GM23338 (cell line): ENCODE measurements around the gene HMCN2. TPM values are rescaled to one million over a fixed set of nuclear protein-coding genes. Genes with fewer than 3 reads are reported as not detected.

Experiments used
- ATAC-seq: fragments of 200-7000 bp; cut with Tn5 transposase; 3 replicates; pipeline ENCODE4 v1.9.1; 2020
- DNase-seq: peaks from one replicate; pipeline ENCODE4 v3.0.0-alpha.2; 2015; ENCODE audit warnings: low spot score
- H2AFZ ChIP-seq: fragments of 200-600 bp; sonication (generic); 2 replicates; pipeline ENCODE4 v1.8.0; 2016; ENCODE audit warnings: antibody characterized with exemption, mild to moderate bottlenecking, moderate library complexity
- H3F3A ChIP-seq: fragments of 200-600 bp; sonication (generic); replicated peaks from 2 replicates; pipeline ENCODE4 v1.8.0; 2017; ENCODE audit warnings: antibody characterized with exemption, mixed run types, low read depth
- H3K27ac ChIP-seq: fragments of 200-600 bp; sonication (generic); 2 replicates; pipeline ENCODE4 v1.6.1; 2016; ENCODE audit warnings: low read depth
- H3K27me3 ChIP-seq: fragments of 200-600 bp; sonication (generic); 2 replicates; pipeline ENCODE4 v1.8.0; 2016; ENCODE audit warnings: mild to moderate bottlenecking, mixed run types, moderate library complexity; ENCODE audit not compliant: insufficient read depth
- H3K36me3 ChIP-seq: fragments of 200-600 bp; sonication (generic); 2 replicates; pipeline ENCODE4 v1.8.0; 2016; ENCODE audit warnings: mild to moderate bottlenecking; ENCODE audit not compliant: insufficient read depth
- H3K4me1 ChIP-seq: fragments of 200-600 bp; sonication (generic); 2 replicates; pipeline ENCODE4 v1.8.0; 2016; ENCODE audit warnings: mild to moderate bottlenecking, moderate library complexity; ENCODE audit not compliant: insufficient read depth
- H3K4me2 ChIP-seq: fragments of 200-600 bp; sonication (generic); 2 replicates; pipeline ENCODE4 v1.7.1; 2017; ENCODE audit warnings: mixed run types
- H3K4me3 ChIP-seq: fragments of 200-600 bp; sonication (generic); 2 replicates; pipeline ENCODE4 v1.6.1; 2016; ENCODE audit warnings: mixed run types
- H3K79me2 ChIP-seq: fragments of 200-600 bp; sonication (generic); replicated peaks from 2 replicates; pipeline ENCODE4 v1.8.0; 2017; ENCODE audit warnings: mild to moderate bottlenecking; ENCODE audit not compliant: insufficient read depth
- H3K9me2 ChIP-seq: fragments of 200-600 bp; sonication (generic); 2 replicates; pipeline ENCODE4 v1.8.0; 2017; ENCODE audit not compliant: insufficient read depth
- H4K20me1 ChIP-seq: fragments of 200-600 bp; sonication (generic); replicated peaks from 2 replicates; pipeline ENCODE4 v1.8.0; 2017; ENCODE audit warnings: mild to moderate bottlenecking; ENCODE audit not compliant: insufficient read depth
- H3K27ac Mint-ChIP-seq: 2 replicates; pipeline ENCODE4 v1.8.0; 2020; ENCODE audit warnings: inconsistent platforms, mild to moderate bottlenecking, moderate library complexity, mixed read lengths
- H3K27me3 Mint-ChIP-seq: 3 replicates; pipeline ENCODE4 v1.8.0; 2022; ENCODE audit warnings: low read depth, mild to moderate bottlenecking, moderate library complexity, mixed read lengths, inconsistent platforms; ENCODE audit not compliant: insufficient read depth, poor library complexity
- H3K36me3 Mint-ChIP-seq: 3 replicates; pipeline ENCODE4 v1.8.0; 2021; ENCODE audit warnings: low read depth, mild to moderate bottlenecking, inconsistent platforms, moderate library complexity, mixed read lengths
- H3K4me1 Mint-ChIP-seq: 3 replicates; pipeline ENCODE4 v1.8.0; 2020; ENCODE audit warnings: mild to moderate bottlenecking, inconsistent platforms, mixed read lengths
- H3K4me3 Mint-ChIP-seq: 3 replicates; pipeline ENCODE4 v1.8.0; 2021; ENCODE audit warnings: moderate library complexity, mild to moderate bottlenecking, inconsistent platforms, mixed read lengths
- H3K9me3 Mint-ChIP-seq: 3 replicates; pipeline ENCODE4 v1.8.0; 2020; ENCODE audit warnings: moderate library complexity, mild to moderate bottlenecking, inconsistent platforms, mixed read lengths
- CREB1 ChIP-seq: fragments of 250-450 bp; sonication (Bioruptor Pico); IDR thresholded peaks from 2 replicates; pipeline ENCODE4 v1.5.0; 2020; ENCODE audit warnings: low read depth, mild to moderate bottlenecking, moderate library complexity
- EZH2 ChIP-seq: fragments of 200-600 bp; sonication (generic); IDR thresholded peaks from one replicate; pipeline ENCODE4 v1.8.0; 2017; ENCODE audit warnings: antibody characterized with exemption, mild to moderate bottlenecking, low read depth; ENCODE audit not compliant: unreplicated experiment
- EZH2phosphoT487 ChIP-seq: fragments of 200-600 bp; sonication (generic); IDR thresholded peaks from one replicate; pipeline ENCODE4 v1.8.1; 2018; ENCODE audit warnings: antibody characterized with exemption; ENCODE audit not compliant: unreplicated experiment
- JUNB ChIP-seq: IDR thresholded peaks from one replicate; pipeline ENCODE4 v1.6.1; 2016; ENCODE audit warnings: antibody characterized with exemption; ENCODE audit not compliant: unreplicated experiment
- NANOG ChIP-seq: IDR thresholded peaks from 2 replicates; pipeline ENCODE4 v1.6.1; 2016; ENCODE audit warnings: antibody characterized with exemption, borderline replicate concordance
- POLR2AphosphoS5 ChIP-seq: IDR thresholded peaks from 2 replicates; pipeline ENCODE4 v1.6.1; 2016; ENCODE audit warnings: antibody characterized with exemption, low read depth
- REST ChIP-seq: IDR thresholded peaks from one replicate; pipeline ENCODE4 v1.6.1; 2018; ENCODE audit warnings: antibody characterized with exemption; ENCODE audit not compliant: unreplicated experiment
- STAT1 ChIP-seq: IDR thresholded peaks from one replicate; pipeline ENCODE4 v1.6.1; 2016; ENCODE audit warnings: antibody characterized with exemption; ENCODE audit not compliant: unreplicated experiment
- ZNF114 ChIP-seq: fragments of 250-450 bp; sonication (Bioruptor Pico); IDR thresholded peaks from 2 replicates; pipeline ENCODE4 v1.5.0; 2020; ENCODE audit warnings: mild to moderate bottlenecking, moderate library complexity
- ZNF331 ChIP-seq: fragments of 250-450 bp; sonication (Bioruptor Pico); IDR thresholded peaks from 2 replicates; pipeline ENCODE4 v1.5.0; 2020; ENCODE audit warnings: low read depth, mild to moderate bottlenecking, moderate library complexity
- ZNF462 ChIP-seq: fragments of 250-450 bp; sonication (Bioruptor Pico); IDR thresholded peaks from 2 replicates; pipeline ENCODE4 v1.5.0; 2020; ENCODE audit warnings: mild to moderate bottlenecking, moderate library complexity
- polyA plus RNA-seq: library from polyadenylated mRNA; unstranded; fragments of >200 nt; fragmentation: Nextera tagmentation; extraction: Ambion mirVana; gene quantifications from 2 replicates; pipeline ENCODE4 v1.2.1, GENCODE V29; 2016
- total RNA-seq: library from RNA; depleted of rRNA; stranded (reverse); fragments of >200 nt; shearing (Covaris generic); gene quantifications from 2 replicates; pipeline ENCODE4 v1.2.3, GENCODE V29; 2014
- TF ChIP-seq, protein P1 (sequence below), 2 experiments: fragments of 200-600 bp in 1 of 2; sonication (generic) in 1 of 2; conservative IDR thresholded peaks; 2 replicates each; pipeline versions ENCODE4 v1.5.1 to v1.6.1; 2016 to 2017; ENCODE audit warnings: antibody characterized with exemption in 2 of 2, low read depth in 2 of 2, mild to moderate bottlenecking in 2 of 2, moderate library complexity in 1 of 2
- TF ChIP-seq, protein P2 (sequence below): IDR thresholded peaks from 2 replicates; pipeline ENCODE4 v1.6.1; 2016; ENCODE audit warnings: antibody characterized with exemption

Gene HMCN2
- total and polyA plus RNA-seq, 2 experiments from 2014 or later: 1.3 to 4.7 TPM

- no peak overlapping the region for H3K27ac Mint-ChIP-seq
- H3K4me1 Mint-ChIP-seq: no peaks in the 10 kb centered on the region
- no peak overlapping the region for H3K27ac ChIP-seq
- no peaks in the 10 kb centered on the region for H4K20me1 ChIP-seq
- DNase-seq (no peak), ATAC-seq (no peak)
- peaks cover 4% of the 10 kb centered on the region for H3K27me3 Mint-ChIP-seq
- no peaks in the 10 kb centered on the region for H3K27me3 ChIP-seq
- no peak overlapping the region for H2AFZ ChIP-seq
- no peaks in the 10 kb centered on the region for H3K36me3 ChIP-seq
- no peak overlapping the region for H3K4me2 ChIP-seq
- no peak overlapping the region for H3K4me3 Mint-ChIP-seq
- H3K36me3 Mint-ChIP-seq: peaks cover 8% of the 10 kb centered on the region; the same call in 1 of the 3 replicates
- H3K4me3 ChIP-seq: no peak overlapping the region
- no peaks in the 10 kb centered on the region for H3K9me2 ChIP-seq
- H3F3A ChIP-seq: no peaks in the 10 kb centered on the region
- H3K9me3 Mint-ChIP-seq: no peaks in the 10 kb centered on the region
- no peak for TF ChIP-seq ZNF462 (CRISPR knock-in tag)
- TF ChIP-seq STAT1: no peak
- no peak for TF ChIP-seq NANOG
- TF ChIP-seq EZH2: no peak
- no peak for TF ChIP-seq ZNF114
- no peak for TF ChIP-seq ZNF331 (CRISPR knock-in tag)
- no peak for TF ChIP-seq CREB1 (CRISPR knock-in tag)
- TF ChIP-seq, protein P1, sequence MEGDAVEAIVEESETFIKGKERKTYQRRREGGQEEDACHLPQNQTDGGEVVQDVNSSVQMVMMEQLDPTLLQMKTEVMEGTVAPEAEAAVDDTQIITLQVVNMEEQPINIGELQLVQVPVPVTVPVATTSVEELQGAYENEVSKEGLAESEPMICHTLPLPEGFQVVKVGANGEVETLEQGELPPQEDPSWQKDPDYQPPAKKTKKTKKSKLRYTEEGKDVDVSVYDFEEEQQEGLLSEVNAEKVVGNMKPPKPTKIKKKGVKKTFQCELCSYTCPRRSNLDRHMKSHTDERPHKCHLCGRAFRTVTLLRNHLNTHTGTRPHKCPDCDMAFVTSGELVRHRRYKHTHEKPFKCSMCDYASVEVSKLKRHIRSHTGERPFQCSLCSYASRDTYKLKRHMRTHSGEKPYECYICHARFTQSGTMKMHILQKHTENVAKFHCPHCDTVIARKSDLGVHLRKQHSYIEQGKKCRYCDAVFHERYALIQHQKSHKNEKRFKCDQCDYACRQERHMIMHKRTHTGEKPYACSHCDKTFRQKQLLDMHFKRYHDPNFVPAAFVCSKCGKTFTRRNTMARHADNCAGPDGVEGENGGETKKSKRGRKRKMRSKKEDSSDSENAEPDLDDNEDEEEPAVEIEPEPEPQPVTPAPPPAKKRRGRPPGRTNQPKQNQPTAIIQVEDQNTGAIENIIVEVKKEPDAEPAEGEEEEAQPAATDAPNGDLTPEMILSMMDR (conservative IDR thresholded peaks at IDR 0.05; ENCODE audit: low read depth in 2 of 2): no peak
- TF ChIP-seq REST: no peak
- TF ChIP-seq JUNB: no peak
- TF ChIP-seq, protein P2, sequence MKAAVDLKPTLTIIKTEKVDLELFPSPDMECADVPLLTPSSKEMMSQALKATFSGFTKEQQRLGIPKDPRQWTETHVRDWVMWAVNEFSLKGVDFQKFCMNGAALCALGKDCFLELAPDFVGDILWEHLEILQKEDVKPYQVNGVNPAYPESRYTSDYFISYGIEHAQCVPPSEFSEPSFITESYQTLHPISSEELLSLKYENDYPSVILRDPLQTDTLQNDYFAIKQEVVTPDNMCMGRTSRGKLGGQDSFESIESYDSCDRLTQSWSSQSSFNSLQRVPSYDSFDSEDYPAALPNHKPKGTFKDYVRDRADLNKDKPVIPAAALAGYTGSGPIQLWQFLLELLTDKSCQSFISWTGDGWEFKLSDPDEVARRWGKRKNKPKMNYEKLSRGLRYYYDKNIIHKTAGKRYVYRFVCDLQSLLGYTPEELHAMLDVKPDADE: no peak
- TF ChIP-seq POLR2AphosphoS5: no peak
- TF ChIP-seq EZH2phosphoT487: no peak
- H3K4me1 ChIP-seq: no peaks in the 10 kb centered on the region
- no peaks in the 10 kb centered on the region for H3K79me2 ChIP-seq
Measured at GRCh38 chr9:130400870-130401269, 135.3 kb downstream of the HMCN2 start.
